ENCODE data around the gene DIPK2B. TPM values are rescaled to one million over a fixed set of nuclear protein-coding genes. Genes with fewer than 3 reads are reported as not detected.

DIPK2B gene
- total RNA-seq (ENCODE audit: low replicate concordance) = not detected in 2 replicates
- long read RNA-seq = 0 reads

- no peak for TF ChIP-seq CTCF (conservative IDR thresholded peaks at IDR 0.05)
- no peak for DNase-seq (ENCODE audit: extremely low spot score, unreplicated experiment)
- peaks cover 5% of the 10 kb centered on the region for H3K27me3 Mint-ChIP-seq
- no peak within 1 kb of the TSS for H3K4me3 Mint-ChIP-seq
- no peak within 1 kb of the TSS for H3K27ac Mint-ChIP-seq
- H3K9me3 Mint-ChIP-seq = peaks cover 5% of the 10 kb centered on the region
- H3K36me3 Mint-ChIP-seq = no peaks in the 10 kb centered on the region
- no peaks in the 10 kb centered on the region for H3K4me1 Mint-ChIP-seq (ENCODE audit: unreplicated experiment)
Measured at GRCh38 chrX:45200741-45201234, at the start of gene DIPK2B. TSS of gene DIPK2B (minus strand) at chrX:45200876. CDS start at chrX:45200826, 50 bp downstream.

- Mint-ChIP-seq H3K36me3 (no peaks in the 10 kb centered on the region), H3K4me3 (no peak overlapping the region), H3K27me3 (no peaks in the 10 kb centered on the region), H3K9me3 (peaks cover 5% of the 10 kb centered on the region), H3K27ac (no peak overlapping the region), H3K4me1 (ENCODE audit: unreplicated experiment) (no peaks in the 10 kb centered on the region)
- DNase-seq (ENCODE audit: extremely low spot score, unreplicated experiment) = no peak
- no peak for TF ChIP-seq CTCF (conservative IDR thresholded peaks at IDR 0.05)
Measured at GRCh38 chrX:45240301-45240700, 39.6 kb upstream of the DIPK2B start.

- Mint-ChIP-seq H3K4me3 (no peak overlapping the region), H3K9me3 (peaks cover 5% of the 10 kb centered on the region), H3K27me3 (no peaks in the 10 kb centered on the region), H3K36me3 (no peaks in the 10 kb centered on the region), H3K27ac (no peak overlapping the region), H3K4me1 (ENCODE audit: unreplicated experiment) (no peaks in the 10 kb centered on the region)
- TF ChIP-seq CTCF (conservative IDR thresholded peaks at IDR 0.05) = no peak
- DNase-seq (ENCODE audit: extremely low spot score, unreplicated experiment) = no peak
Measured at GRCh38 chrX:45238489-45238888, 37.8 kb upstream of the DIPK2B start.

- H3K4me1 Mint-ChIP-seq (ENCODE audit: unreplicated experiment) = no peaks in the 10 kb centered on the region
- H3K27me3 Mint-ChIP-seq = no peaks in the 10 kb centered on the region
- TF ChIP-seq CTCF (conservative IDR thresholded peaks at IDR 0.05) = no peak
- no peak overlapping the region for H3K27ac Mint-ChIP-seq
- H3K9me3 Mint-ChIP-seq = peaks cover 5% of the 10 kb centered on the region
- no peak overlapping the region for H3K4me3 Mint-ChIP-seq
- no peak for DNase-seq (ENCODE audit: extremely low spot score, unreplicated experiment)
- no peaks in the 10 kb centered on the region for H3K36me3 Mint-ChIP-seq
Measured at GRCh38 chrX:45233531-45233930, 32.9 kb upstream of the DIPK2B start.

GRCh38 chrX:45232139-45232538 is 31.5 kb upstream of the DIPK2B start:
- TF ChIP-seq CTCF (conservative IDR thresholded peaks at IDR 0.05) = no peak
- H3K4me3 Mint-ChIP-seq = no peak overlapping the region
- DNase-seq (ENCODE audit: extremely low spot score, unreplicated experiment) = no peak
- no peaks in the 10 kb centered on the region for H3K36me3 Mint-ChIP-seq
- no peak overlapping the region for H3K27ac Mint-ChIP-seq
- peaks cover 5% of the 10 kb centered on the region for H3K9me3 Mint-ChIP-seq
- no peaks in the 10 kb centered on the region for H3K4me1 Mint-ChIP-seq (ENCODE audit: unreplicated experiment)
- no peaks in the 10 kb centered on the region for H3K27me3 Mint-ChIP-seq

GRCh38 chrX:45230410-45230809 is 29.7 kb upstream of the DIPK2B start:
- Mint-ChIP-seq H3K4me1 (ENCODE audit: unreplicated experiment) (no peaks in the 10 kb centered on the region), H3K36me3 (no peaks in the 10 kb centered on the region), H3K27ac (no peak overlapping the region), H3K9me3 (no peaks in the 10 kb centered on the region), H3K27me3 (no peaks in the 10 kb centered on the region), H3K4me3 (no peak overlapping the region)
- no peak for DNase-seq (ENCODE audit: extremely low spot score, unreplicated experiment)
- no peak for TF ChIP-seq CTCF (conservative IDR thresholded peaks at IDR 0.05)
